Gastroesophageal sphincter (tissue), 4 donors: ENCODE results near the gene PDLIM4. TPM values are rescaled to one million over a fixed set of nuclear protein-coding genes. Genes with fewer than 3 reads are reported as not detected.

Experiments
- ATAC-seq: fragments of 150-250 bp; one replicate; pipeline ENCODE4 v1.9.1; 2016; ENCODE audit warnings: mild to moderate bottlenecking, moderate library complexity
- H3K27ac ChIP-seq, 4 donors: fragments of 200-600 bp; sonication (generic) in 3 of 4; 1 replicate in 3 of 4; 2 replicates in 1 of 4; pipeline ENCODE4 v1.5.1; 2016 to 2019
- H3K27me3 ChIP-seq: fragments of 200-600 bp; sonication (generic); one replicate; pipeline ENCODE4 v1.5.1; 2019
- H3K36me3 ChIP-seq, 2 donors: fragments of 200-600 bp; sonication (generic); one replicate each; pipeline ENCODE4 v1.5.1; 2019; ENCODE audit warnings: control low read depth in 1 of 2
- H3K4me1 ChIP-seq, 3 donors: fragments of 200-600 bp; sonication (generic); 1 replicate in 2 of 3; 2 replicates in 1 of 3; pipeline ENCODE4 v1.5.1; 2016 to 2019; ENCODE audit warnings: control low read depth in 2 of 3
- H3K4me3 ChIP-seq, 2 donors: fragments of 200-600 bp; sonication (generic); one replicate each; pipeline ENCODE4 v1.5.1; 2019; ENCODE audit warnings: mild to moderate bottlenecking in 1 of 2, moderate library complexity in 1 of 2
- H3K9me3 ChIP-seq, 3 donors: fragments of 200-600 bp; sonication (generic); one replicate each; pipeline ENCODE4 v1.5.1; 2017 to 2019; ENCODE audit warnings: control low read depth in 2 of 3
- EP300 ChIP-seq: sonication (generic); formaldehyde crosslinking; IDR thresholded peaks from one replicate; pipeline ENCODE4 v1.6.1; 2017; ENCODE audit warnings: antibody characterized with exemption, mild to moderate bottlenecking
- POLR2A ChIP-seq, 2 donors: fragments of 450-650 bp; IDR thresholded peaks; one replicate each; pipeline ENCODE4 v1.6.1; 2017; ENCODE audit warnings: antibody characterized with exemption in 2 of 2, mild to moderate bottlenecking in 2 of 2, moderate library complexity in 1 of 2
- POLR2AphosphoS5 ChIP-seq: sonication (generic); formaldehyde crosslinking; IDR thresholded peaks from one replicate; pipeline ENCODE4 v1.6.1; 2017; ENCODE audit warnings: antibody characterized with exemption
- WGBS, 2 donors: methylation state at CpG; one replicate each; pipeline ENCODE4 v1.1.5; 2018; ENCODE audit warnings: low coverage in 1 of 2; 5-methylcytosine and 5-hydroxymethylcytosine counted together
- total RNA-seq, 4 donors: library from RNA; depleted of rRNA; stranded (reverse); fragments of >200 nt; gene quantifications; one replicate each; pipeline ENCODE4 v1.1.0, GENCODE V29; 2016
- TF ChIP-seq, protein P1 (sequence below), 4 experiments: fragments of 200-600 bp in 2 of 4; fragments of 450-650 bp in 2 of 4; sonication (generic) in 1 of 4; IDR thresholded peaks; one replicate each; pipeline ENCODE4 v1.5.1; 2017 to 2019; ENCODE audit warnings: antibody characterized with exemption in 4 of 4, mild to moderate bottlenecking in 2 of 4, moderate library complexity in 2 of 4

PDLIM4 gene
- total RNA-seq, 4 donors from 2014 or later: 75.0 to 200 (median 92.7) TPM

DNA sequence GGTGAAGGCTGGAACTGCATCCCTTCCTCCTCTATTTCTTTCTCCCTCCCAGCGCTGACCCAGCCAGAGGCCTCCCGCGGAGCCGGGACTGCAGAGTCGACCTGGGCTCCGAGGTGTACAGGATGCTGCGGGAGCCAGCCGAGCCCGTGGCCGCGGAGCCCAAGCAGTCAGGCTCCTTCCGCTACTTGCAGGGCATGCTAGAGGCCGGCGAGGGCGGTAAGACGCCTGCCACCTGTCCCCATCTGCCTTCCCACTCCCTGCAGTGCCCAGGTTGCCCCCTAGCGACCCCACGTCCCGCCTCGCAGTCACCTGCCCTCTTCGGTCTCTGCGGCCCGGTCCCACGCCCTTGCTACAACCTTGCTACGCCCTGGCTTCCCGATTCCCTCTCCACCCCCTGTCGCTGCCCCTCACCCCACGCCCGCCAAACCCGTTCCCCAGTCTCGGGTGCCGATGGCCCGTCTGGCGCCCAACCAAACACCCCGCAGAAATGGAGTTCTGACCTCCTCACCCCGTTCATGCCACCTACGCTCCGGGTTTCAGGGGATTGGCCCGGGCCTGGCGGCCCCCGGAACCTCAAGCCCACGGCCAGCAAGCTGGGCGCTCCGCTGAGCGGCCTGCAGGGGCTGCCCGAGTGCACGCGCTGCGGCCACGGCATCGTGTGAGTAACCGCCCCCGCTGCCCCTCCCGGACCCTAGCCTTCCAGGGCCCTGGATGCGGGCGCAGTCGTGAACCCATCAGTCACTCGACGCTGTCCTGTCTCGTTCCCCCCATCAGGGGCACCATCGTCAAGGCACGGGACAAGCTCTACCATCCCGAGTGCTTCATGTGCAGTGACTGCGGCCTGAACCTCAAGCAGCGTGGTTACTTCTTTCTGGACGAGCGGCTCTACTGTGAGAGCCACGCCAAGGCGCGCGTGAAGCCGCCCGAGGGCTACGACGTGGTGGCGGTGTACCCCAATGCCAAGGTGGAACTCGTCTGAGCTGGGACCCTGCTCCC is 14.1 kb downstream of the PDLIM4 start:
- ATAC-seq: no peak
- WGBS, 2 donors: 83 to 93% methylated on average over 3 to 25 of the region's 77 CpGs
- H3K4me3 ChIP-seq: no peak overlapping the region
- peaks cover 0 to 59% (median 14%) of the 10 kb centered on the region in 3 donors for H3K4me1 ChIP-seq
- peak; percentile 7 for TF ChIP-seq POLR2AphosphoS5
- TF ChIP-seq POLR2A (IDR thresholded peaks at IDR 0.05): no peak
- TF ChIP-seq, protein P1, sequence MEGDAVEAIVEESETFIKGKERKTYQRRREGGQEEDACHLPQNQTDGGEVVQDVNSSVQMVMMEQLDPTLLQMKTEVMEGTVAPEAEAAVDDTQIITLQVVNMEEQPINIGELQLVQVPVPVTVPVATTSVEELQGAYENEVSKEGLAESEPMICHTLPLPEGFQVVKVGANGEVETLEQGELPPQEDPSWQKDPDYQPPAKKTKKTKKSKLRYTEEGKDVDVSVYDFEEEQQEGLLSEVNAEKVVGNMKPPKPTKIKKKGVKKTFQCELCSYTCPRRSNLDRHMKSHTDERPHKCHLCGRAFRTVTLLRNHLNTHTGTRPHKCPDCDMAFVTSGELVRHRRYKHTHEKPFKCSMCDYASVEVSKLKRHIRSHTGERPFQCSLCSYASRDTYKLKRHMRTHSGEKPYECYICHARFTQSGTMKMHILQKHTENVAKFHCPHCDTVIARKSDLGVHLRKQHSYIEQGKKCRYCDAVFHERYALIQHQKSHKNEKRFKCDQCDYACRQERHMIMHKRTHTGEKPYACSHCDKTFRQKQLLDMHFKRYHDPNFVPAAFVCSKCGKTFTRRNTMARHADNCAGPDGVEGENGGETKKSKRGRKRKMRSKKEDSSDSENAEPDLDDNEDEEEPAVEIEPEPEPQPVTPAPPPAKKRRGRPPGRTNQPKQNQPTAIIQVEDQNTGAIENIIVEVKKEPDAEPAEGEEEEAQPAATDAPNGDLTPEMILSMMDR (IDR thresholded peaks at IDR 0.05): no peak
- no peaks in the 10 kb centered on the region for H3K27me3 ChIP-seq
- H3K27ac ChIP-seq: peak overlapping the region in 3 of 4 donors; percentile 98 to 99 (median 98)
- H3K9me3 ChIP-seq: no peaks in the 10 kb centered on the region
- H3K36me3 ChIP-seq: peaks cover 0 to 77% of the 10 kb centered on the region in 2 donors

DNA sequence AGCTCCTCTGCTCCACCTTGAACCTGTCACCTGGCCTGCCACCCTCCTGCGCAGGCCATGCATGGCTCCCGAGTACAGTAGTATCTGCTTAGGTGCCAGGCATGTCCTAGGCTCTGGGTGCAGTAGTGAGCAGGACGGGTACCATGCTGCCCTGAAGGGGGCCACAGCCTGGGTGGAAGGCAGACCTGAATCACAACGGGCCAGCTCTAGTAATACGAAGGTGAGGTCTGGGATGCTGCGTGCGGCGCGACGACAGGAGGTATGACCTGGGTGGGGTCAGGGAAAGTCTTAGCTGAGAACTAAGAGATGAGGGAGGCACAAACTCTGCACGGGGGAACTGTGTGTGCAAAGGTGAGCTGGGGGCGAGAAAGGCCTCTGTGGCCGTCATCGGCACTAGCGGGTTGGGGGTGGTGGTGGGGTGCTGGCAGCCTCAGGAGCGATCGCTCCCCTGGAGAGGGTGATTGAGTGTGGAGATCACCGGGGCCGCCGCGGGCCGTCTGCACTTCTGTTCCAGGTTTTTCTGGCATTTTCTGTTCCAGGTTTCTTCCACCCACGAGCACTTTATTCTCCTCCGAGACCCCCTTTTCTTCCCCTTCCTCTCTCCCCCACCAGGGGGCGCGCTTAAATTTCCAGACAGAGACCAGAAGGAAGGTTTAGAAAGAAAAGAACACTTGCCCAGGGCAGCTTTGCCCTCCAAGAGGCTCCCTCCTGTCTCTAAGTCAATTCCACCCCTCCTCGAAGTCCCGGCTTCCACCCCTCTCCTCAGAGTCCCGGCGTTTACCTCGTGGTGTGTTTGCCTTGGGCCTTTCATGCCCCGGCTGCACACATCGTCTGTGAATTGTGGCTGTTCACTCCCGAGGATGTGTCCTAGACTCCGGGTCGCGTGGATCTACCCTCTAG is 15.1 kb downstream of the PDLIM4 start:
- no peak for TF ChIP-seq EP300
- TF ChIP-seq POLR2A (IDR thresholded peaks at IDR 0.05): no peak
- peak; percentile 4 for TF ChIP-seq POLR2AphosphoS5
- TF ChIP-seq, protein P1 (IDR thresholded peaks at IDR 0.05): peak in 3 of 4 experiments; percentile 76 to 89 (median 84)
- no peaks in the 10 kb centered on the region for H3K27me3 ChIP-seq
- WGBS, 2 donors: 61 to 69% methylated on average over 22 to 31 of the region's 37 CpGs
- H3K4me1 ChIP-seq: peaks cover 0 to 48% (median 12%) of the 10 kb centered on the region in 3 donors
- peaks cover 0 to 67% of the 10 kb centered on the region in 2 donors for H3K36me3 ChIP-seq
- H3K4me3 ChIP-seq: no peak overlapping the region
- H3K9me3 ChIP-seq: no peaks in the 10 kb centered on the region
- H3K27ac ChIP-seq: peak overlapping the region in 3 of 4 donors; percentile 29 to 98 (median 64)
- peak; percentile 11 for ATAC-seq

DNA sequence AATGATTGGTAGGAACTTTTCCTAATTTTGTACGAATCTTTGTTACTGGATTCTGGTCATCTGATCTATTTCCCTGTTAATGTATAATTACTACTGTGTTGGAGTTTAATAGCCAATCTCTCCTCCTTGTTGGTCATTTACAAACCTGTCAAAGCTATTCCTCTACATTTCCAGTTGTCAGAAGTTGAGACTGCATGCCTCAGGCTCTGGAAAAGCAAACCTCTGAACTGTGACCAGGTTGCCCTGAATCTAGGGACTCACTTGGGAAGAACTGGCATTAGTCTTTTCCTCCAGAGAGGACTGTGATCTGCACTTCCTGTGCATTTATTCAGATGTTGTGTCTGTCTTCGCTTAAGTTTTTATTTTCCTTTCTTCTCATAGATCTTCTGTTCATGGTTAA is 16.1 kb downstream of the PDLIM4 start:
- ATAC-seq: no peak
- 71 to 88% methylated on average over 2 of the region's 2 CpGs for WGBS, 2 donors
- H3K36me3 ChIP-seq: peaks cover 0 to 56% of the 10 kb centered on the region in 2 donors
- H3K27ac ChIP-seq: peak overlapping the region in 2 of 4 donors; percentile 9 to 64
- no peaks in the 10 kb centered on the region for H3K9me3 ChIP-seq
- H3K4me1 ChIP-seq: peaks cover 0 to 38% (median 6%) of the 10 kb centered on the region in 3 donors
- TF ChIP-seq POLR2AphosphoS5: no peak
- no peak for TF ChIP-seq POLR2A (IDR thresholded peaks at IDR 0.05)
- no peak for TF ChIP-seq EP300
- TF ChIP-seq, protein P1 (IDR thresholded peaks at IDR 0.05): no peak
- H3K27me3 ChIP-seq: no peaks in the 10 kb centered on the region
- H3K4me3 ChIP-seq: no peak overlapping the region

DNA sequence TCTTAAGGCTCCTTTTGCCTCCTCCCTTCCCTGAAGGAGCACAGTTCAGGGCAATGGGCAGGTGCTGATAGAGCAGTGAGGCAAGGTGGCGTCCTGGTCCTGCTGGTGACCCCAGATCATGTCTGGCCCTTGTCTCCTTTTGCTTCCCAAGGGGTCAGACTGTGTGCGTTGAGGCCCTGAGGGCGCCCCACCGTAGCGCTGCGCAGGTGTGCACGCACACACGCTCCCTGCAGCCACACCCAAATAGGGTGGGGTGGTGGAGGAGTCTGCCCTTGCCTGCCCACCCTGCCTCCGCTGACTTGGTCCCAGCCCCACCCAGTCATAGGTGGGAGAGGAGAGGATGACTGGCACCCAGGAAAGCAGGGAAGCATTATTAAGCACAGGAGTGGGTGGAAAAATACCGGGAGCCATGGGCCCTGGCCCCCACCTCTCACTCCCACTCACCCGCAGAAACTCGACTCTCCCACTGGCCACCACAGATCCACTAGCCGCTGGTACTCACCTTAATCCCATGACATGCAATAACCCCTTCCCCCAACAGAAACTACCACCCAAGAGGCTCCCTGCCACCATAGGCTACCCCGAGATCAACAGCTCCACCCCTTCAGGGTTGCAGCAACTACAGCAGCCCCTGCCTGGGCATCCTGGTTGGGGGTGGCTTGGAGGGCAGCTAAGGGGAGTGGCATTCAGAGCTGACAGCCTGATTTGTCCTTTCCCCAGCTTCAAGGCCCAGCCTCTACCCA is 16.7 kb downstream of the PDLIM4 start:
- Histone ChIP-seq H3K36me3 (peaks cover 0 to 50% of the 10 kb centered on the region in 2 donors), H3K9me3 (no peaks in the 10 kb centered on the region), H3K4me1 (peaks cover 0 to 32% (median 3%) of the 10 kb centered on the region in 3 donors), H3K4me3 (no peak overlapping the region), H3K27ac (peak overlapping the region in 3 of 4 donors; percentile 9 to 64 (median 11)), H3K27me3 (no peaks in the 10 kb centered on the region)
- 81 to 83% methylated on average over 2 to 4 of the region's 14 CpGs for WGBS, 2 donors
- TF ChIP-seq EP300 (no peak), POLR2A (IDR thresholded peaks at IDR 0.05) (no peak), POLR2AphosphoS5 (no peak)
- TF ChIP-seq, protein P1 (IDR thresholded peaks at IDR 0.05): no peak
- no peak for ATAC-seq
